ENCODE measurements around the gene EFHD1.

The EFHD1 gene, protein sequence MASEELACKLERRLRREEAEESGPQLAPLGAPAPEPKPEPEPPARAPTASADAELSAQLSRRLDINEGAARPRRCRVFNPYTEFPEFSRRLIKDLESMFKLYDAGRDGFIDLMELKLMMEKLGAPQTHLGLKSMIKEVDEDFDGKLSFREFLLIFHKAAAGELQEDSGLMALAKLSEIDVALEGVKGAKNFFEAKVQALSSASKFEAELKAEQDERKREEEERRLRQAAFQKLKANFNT

DNA sequence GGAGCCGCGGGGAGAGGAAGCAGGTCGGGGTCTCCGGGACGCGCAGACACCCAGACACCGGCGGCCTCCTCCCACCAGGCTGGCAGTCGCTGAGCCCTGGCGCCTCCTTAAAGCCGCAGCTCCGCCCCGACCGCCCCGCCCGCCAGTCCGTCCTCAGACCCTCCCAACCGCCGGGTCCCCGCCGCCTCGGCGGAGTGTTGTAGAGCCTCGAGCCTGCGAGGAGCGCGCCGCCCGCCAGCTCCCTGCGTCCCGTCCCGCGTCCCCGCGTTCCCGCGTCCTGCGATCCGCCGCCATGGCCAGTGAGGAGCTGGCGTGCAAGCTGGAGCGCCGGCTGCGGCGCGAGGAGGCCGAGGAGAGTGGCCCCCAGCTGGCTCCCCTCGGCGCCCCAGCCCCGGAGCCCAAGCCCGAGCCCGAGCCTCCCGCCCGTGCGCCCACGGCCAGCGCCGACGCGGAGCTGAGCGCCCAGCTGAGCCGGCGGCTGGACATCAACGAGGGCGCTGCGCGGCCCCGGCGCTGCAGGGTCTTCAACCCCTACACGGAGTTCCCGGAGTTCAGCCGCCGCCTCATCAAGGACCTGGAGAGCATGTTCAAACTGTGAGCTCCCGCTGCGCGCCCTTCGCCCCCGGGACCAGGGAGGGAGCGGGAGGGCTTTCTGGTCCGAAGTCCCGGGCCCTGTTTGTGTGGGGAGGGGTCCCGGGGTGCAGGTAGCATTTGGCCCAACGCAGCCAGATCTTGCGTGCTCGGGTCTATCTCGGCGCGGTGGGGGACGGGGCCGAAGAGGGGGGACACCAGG, at the start of gene EFHD1:
TSS of gene EFHD1 (plus strand) at position 192 of the 793 bp plus-strand sequence. CDS start at position 293, 101 bp downstream.
- peak within 1 kb of the TSS; percentile 48 for H3K4me3 ChIP-seq (ENCODE audit: low read depth, low read length)
- peak; percentile 76 for DNase-seq (ENCODE audit: low read depth)
- TF ChIP-seq MYC (IDR thresholded peaks at IDR 0.05; ENCODE audit: low read depth, low read length) (no peak), POLR2A (IDR thresholded peaks at IDR 0.05; ENCODE audit: extremely low read depth, insufficient read length) (no peak)
- TF ChIP-seq, protein P1, sequence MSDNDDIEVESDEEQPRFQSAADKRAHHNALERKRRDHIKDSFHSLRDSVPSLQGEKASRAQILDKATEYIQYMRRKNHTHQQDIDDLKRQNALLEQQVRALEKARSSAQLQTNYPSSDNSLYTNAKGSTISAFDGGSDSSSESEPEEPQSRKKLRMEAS (IDR thresholded peaks at IDR 0.05; ENCODE audit: low read depth, low read length): no peak
- TF ChIP-seq, protein P2, sequence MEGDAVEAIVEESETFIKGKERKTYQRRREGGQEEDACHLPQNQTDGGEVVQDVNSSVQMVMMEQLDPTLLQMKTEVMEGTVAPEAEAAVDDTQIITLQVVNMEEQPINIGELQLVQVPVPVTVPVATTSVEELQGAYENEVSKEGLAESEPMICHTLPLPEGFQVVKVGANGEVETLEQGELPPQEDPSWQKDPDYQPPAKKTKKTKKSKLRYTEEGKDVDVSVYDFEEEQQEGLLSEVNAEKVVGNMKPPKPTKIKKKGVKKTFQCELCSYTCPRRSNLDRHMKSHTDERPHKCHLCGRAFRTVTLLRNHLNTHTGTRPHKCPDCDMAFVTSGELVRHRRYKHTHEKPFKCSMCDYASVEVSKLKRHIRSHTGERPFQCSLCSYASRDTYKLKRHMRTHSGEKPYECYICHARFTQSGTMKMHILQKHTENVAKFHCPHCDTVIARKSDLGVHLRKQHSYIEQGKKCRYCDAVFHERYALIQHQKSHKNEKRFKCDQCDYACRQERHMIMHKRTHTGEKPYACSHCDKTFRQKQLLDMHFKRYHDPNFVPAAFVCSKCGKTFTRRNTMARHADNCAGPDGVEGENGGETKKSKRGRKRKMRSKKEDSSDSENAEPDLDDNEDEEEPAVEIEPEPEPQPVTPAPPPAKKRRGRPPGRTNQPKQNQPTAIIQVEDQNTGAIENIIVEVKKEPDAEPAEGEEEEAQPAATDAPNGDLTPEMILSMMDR (IDR thresholded peaks at IDR 0.05; ENCODE audit: low read depth, low read length): no peak

GRCh38 chr2:232584238-232584637, 49.2 kb upstream of the EFHD1 start:
- H3K4me3 ChIP-seq (ENCODE audit: low read depth, low read length): no peak overlapping the region
- DNase-seq (ENCODE audit: low read depth): no peak
- TF ChIP-seq POLR2A (IDR thresholded peaks at IDR 0.05; ENCODE audit: extremely low read depth, insufficient read length) (no peak), MYC (IDR thresholded peaks at IDR 0.05; ENCODE audit: low read depth, low read length) (no peak)
- TF ChIP-seq, protein P2 (IDR thresholded peaks at IDR 0.05; ENCODE audit: low read depth, low read length): no peak
- TF ChIP-seq, protein P1 (IDR thresholded peaks at IDR 0.05; ENCODE audit: low read depth, low read length): no peak

DNA sequence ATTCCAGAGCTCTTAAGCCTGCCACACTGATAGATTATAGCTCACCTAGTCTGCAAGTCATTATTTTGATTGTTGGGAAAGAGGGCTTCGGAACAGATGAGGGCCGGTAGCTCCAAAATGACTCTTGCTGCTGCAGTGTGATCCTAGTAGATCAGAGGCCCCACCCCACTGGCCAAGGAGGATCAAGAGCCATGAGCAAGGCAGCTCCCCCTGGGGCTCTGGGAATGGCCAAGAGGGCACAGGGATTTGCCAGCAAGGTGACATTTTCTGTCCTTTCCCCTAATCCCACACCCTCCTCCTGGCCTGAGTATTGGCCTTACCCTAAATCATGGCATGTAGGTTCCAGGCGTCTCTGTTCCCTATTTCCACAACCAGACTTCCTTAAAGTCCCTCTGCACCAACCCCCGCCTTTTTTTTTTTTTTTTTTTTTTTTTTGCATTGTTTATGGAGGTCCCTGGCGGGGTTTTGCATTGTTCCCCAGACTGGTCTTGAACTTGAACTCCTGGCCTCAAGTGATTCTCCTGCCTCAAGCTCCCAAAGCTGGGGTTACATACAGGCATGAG, 46.4 kb upstream of the EFHD1 start:
- no peak overlapping the region for H3K4me3 ChIP-seq (ENCODE audit: low read depth, low read length)
- DNase-seq (ENCODE audit: low read depth): no peak
- TF ChIP-seq POLR2A (IDR thresholded peaks at IDR 0.05; ENCODE audit: extremely low read depth, insufficient read length) (no peak), MYC (IDR thresholded peaks at IDR 0.05; ENCODE audit: low read depth, low read length) (no peak)
- TF ChIP-seq, protein P1 (IDR thresholded peaks at IDR 0.05; ENCODE audit: low read depth, low read length): no peak
- TF ChIP-seq, protein P2 (IDR thresholded peaks at IDR 0.05; ENCODE audit: low read depth, low read length): no peak

GRCh38 chr2:232587512-232587911, 45.9 kb upstream of the EFHD1 start:
- H3K4me3 ChIP-seq (ENCODE audit: low read depth, low read length): no peak overlapping the region
- DNase-seq (ENCODE audit: low read depth): no peak
- TF ChIP-seq, protein P2 (IDR thresholded peaks at IDR 0.05; ENCODE audit: low read depth, low read length): no peak
- no peak for TF ChIP-seq MYC (IDR thresholded peaks at IDR 0.05; ENCODE audit: low read depth, low read length)
- TF ChIP-seq, protein P1 (IDR thresholded peaks at IDR 0.05; ENCODE audit: low read depth, low read length): no peak
- TF ChIP-seq POLR2A (IDR thresholded peaks at IDR 0.05; ENCODE audit: extremely low read depth, insufficient read length): no peak

GRCh38 chr2:232588031-232588430, 45.4 kb upstream of the EFHD1 start:
- no peak for DNase-seq (ENCODE audit: low read depth)
- no peak for TF ChIP-seq POLR2A (IDR thresholded peaks at IDR 0.05; ENCODE audit: extremely low read depth, insufficient read length)
- TF ChIP-seq MYC (IDR thresholded peaks at IDR 0.05; ENCODE audit: low read depth, low read length): no peak

More at GRCh38 chr2:232588031-232588430, 45.4 kb upstream of the EFHD1 start:
- no peak overlapping the region for H3K4me3 ChIP-seq (ENCODE audit: low read depth, low read length)
